ENCODE measurements around the gene ABTB2. TPM values are rescaled to one million over a fixed set of nuclear protein-coding genes. Genes with fewer than 3 reads are reported as not detected.

Gene ABTB2
- total and polyA plus RNA-seq, 10 of the 15 experiments (the other 5 are each of a cell fraction or from before 2014, with no cell fraction given): 0.13 to 2.1 (median 0.72) TPM

- DNase-seq (ENCODE audit: low read depth, low spot score) (no peak), ATAC-seq (no peak), FAIRE-seq (no peak)
- POLR2A ChIA-PET: interaction anchor here (0.6 kb wide), 1 partner anchor 23 kb away, joined by 7 read pairs; no protein-coding TSS in a partner anchor
- H3K9me3 ChIP-seq (replicated peaks; ENCODE audit: control insufficient read depth, insufficient read depth, low read length): no peaks in the 10 kb centered on the region
- RAD21 ChIA-PET (ENCODE audit: unreplicated experiment): no interaction called here
- H3K4me2 ChIP-seq (ENCODE audit: control insufficient read depth, insufficient read depth): no peak overlapping the region
- H4K20me1 ChIP-seq (ENCODE audit: control insufficient read depth, insufficient read depth): no peaks in the 10 kb centered on the region
- no peaks in the 10 kb centered on the region; the same call in 1 of the 2 replicates for H3K79me2 ChIP-seq (ENCODE audit: control insufficient read depth, insufficient read depth, low read length)
- H3K4me3 ChIP-seq: no peak overlapping the region
- no peaks in the 10 kb centered on the region for H3K36me3 ChIP-seq (ENCODE audit: control insufficient read depth in 2 of 2, insufficient read depth in 2 of 2, low read length in 1 of 2)
- H2AFZ ChIP-seq (ENCODE audit: control insufficient read depth, low read depth, low read length): no peak overlapping the region
- intact Hi-C loops (cut with micrococcal nuclease; ENCODE audit: unreplicated experiment) (no loop called here), in situ Hi-C loops (cut with MboI) (no loop called here)
- no peak overlapping the region for H3K27ac ChIP-seq (ENCODE audit: control insufficient read depth, insufficient read depth)
- peaks cover 7% of the 10 kb centered on the region for H3K4me1 ChIP-seq (ENCODE audit: control insufficient read depth, insufficient read depth, low read length)
- BruUV-seq (replicated peaks): no TSS peak
- SMC1A ChIA-PET (ENCODE audit: uncharacterized antibody, unreplicated experiment): interaction anchor here (0.8 kb wide), 1 partner anchor 15 kb away, joined by 3 read pairs; no protein-coding TSS in a partner anchor
- H3K9ac ChIP-seq (ENCODE audit: control insufficient read depth, insufficient read depth, low read length): no peak overlapping the region
- no peaks in the 10 kb centered on the region for H3K27me3 ChIP-seq (replicated peaks in 1 of 2; ENCODE audit: control insufficient read depth in 2 of 2, insufficient read depth in 2 of 2, low read length in 1 of 2)
- CTCF ChIA-PET: interaction anchor here (0.9 kb wide), 1 partner anchor 8 kb away, joined by 3 read pairs; no protein-coding TSS in a partner anchor
- WGBS (ENCODE audit: insufficient coverage, insufficient replicate concordance, low lambda C conversion rate, missing lambda C conversion rate): 37% methylated on average over 1 of the region's 1 CpG
- TF ChIP-seq ESRRA (IDR thresholded peaks at IDR 0.05; ENCODE audit: low read length): no peak
- TF ChIP-seq NR2F1 (conservative IDR thresholded peaks at IDR 0.05): no peak
- no peak for TF ChIP-seq CREM (IDR thresholded peaks at IDR 0.05; ENCODE audit: low read depth)
- no peak for TF ChIP-seq MXI1 (IDR thresholded peaks at IDR 0.05; ENCODE audit: low read depth, low read length)
- TF ChIP-seq HDGF (IDR thresholded peaks at IDR 0.05): no peak
- no peak for TF ChIP-seq IRF4 (IDR thresholded peaks at IDR 0.05; ENCODE audit: low read depth, low read length)
- no peak for TF ChIP-seq BMI1 (IDR thresholded peaks at IDR 0.05; ENCODE audit: borderline replicate concordance)
- no peak for TF ChIP-seq ASH2L (IDR thresholded peaks at IDR 0.05; ENCODE audit: borderline replicate concordance, low read depth)
- no peak for TF ChIP-seq BCL3 (IDR thresholded peaks at IDR 0.05; ENCODE audit: borderline replicate concordance, insufficient read depth, low read depth, low read length, poor library complexity, severe bottlenecking)
- no peak for TF ChIP-seq NRF1 (conservative IDR thresholded peaks at IDR 0.05; ENCODE audit: low read depth, low read length)
- TF ChIP-seq NFYA (IDR thresholded peaks at IDR 0.05; ENCODE audit: borderline replicate concordance, low read depth, low read length): no peak
- TF ChIP-seq, protein P1, sequence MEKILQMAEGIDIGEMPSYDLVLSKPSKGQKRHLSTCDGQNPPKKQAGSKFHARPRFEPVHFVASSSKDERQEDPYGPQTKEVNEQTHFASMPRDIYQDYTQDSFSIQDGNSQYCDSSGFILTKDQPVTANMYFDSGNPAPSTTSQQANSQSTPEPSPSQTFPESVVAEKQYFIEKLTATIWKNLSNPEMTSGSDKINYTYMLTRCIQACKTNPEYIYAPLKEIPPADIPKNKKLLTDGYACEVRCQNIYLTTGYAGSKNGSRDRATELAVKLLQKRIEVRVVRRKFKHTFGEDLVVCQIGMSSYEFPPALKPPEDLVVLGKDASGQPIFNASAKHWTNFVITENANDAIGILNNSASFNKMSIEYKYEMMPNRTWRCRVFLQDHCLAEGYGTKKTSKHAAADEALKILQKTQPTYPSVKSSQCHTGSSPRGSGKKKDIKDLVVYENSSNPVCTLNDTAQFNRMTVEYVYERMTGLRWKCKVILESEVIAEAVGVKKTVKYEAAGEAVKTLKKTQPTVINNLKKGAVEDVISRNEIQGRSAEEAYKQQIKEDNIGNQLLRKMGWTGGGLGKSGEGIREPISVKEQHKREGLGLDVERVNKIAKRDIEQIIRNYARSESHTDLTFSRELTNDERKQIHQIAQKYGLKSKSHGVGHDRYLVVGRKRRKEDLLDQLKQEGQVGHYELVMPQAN (conservative IDR thresholded peaks at IDR 0.05): no peak
- TF ChIP-seq ZBTB40 (IDR thresholded peaks at IDR 0.05; ENCODE audit: borderline replicate concordance): no peak
- TF ChIP-seq, protein P2, sequence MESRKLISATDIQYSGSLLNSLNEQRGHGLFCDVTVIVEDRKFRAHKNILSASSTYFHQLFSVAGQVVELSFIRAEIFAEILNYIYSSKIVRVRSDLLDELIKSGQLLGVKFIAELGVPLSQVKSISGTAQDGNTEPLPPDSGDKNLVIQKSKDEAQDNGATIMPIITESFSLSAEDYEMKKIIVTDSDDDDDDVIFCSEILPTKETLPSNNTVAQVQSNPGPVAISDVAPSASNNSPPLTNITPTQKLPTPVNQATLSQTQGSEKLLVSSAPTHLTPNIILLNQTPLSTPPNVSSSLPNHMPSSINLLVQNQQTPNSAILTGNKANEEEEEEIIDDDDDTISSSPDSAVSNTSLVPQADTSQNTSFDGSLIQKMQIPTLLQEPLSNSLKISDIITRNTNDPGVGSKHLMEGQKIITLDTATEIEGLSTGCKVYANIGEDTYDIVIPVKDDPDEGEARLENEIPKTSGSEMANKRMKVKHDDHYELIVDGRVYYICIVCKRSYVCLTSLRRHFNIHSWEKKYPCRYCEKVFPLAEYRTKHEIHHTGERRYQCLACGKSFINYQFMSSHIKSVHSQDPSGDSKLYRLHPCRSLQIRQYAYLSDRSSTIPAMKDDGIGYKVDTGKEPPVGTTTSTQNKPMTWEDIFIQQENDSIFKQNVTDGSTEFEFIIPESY (IDR thresholded peaks at IDR 0.05): no peak
- TF ChIP-seq MTA2 (IDR thresholded peaks at IDR 0.05; ENCODE audit: low read depth): no peak
- TF ChIP-seq SREBF1 (IDR thresholded peaks at IDR 0.05; ENCODE audit: low read length): no peak
- TF ChIP-seq YY1 (IDR thresholded peaks at IDR 0.05; ENCODE audit: low read depth, low read length): no peak
Measured at GRCh38 chr11:34305780-34306179, 52.0 kb downstream of the ABTB2 start.
